Mammary epithelial cell (primary cell): ENCODE measurements around the gene CPNE1.

Experiments
- EZH2 ChIP-seq: IDR thresholded peaks from 2 replicates; pipeline ENCODE4 v1.6.1; 2012; ENCODE audit warnings: low read length, inconsistent platforms, borderline replicate concordance
- TF ChIP-seq, protein P1 (sequence below), 2 donors: IDR thresholded peaks in 1 of 2; conservative IDR thresholded peaks in 1 of 2; 2 replicates each; pipeline ENCODE4 v1.5.1; 2011 to 2012; ENCODE audit warnings: inconsistent platforms in 2 of 2, low read length in 2 of 2, mild to moderate bottlenecking in 2 of 2, control low read depth in 1 of 2, low read depth in 1 of 2; ENCODE audit not compliant: insufficient read depth in 1 of 2; ENCODE audit errors: extremely low read depth in 1 of 2

DNA sequence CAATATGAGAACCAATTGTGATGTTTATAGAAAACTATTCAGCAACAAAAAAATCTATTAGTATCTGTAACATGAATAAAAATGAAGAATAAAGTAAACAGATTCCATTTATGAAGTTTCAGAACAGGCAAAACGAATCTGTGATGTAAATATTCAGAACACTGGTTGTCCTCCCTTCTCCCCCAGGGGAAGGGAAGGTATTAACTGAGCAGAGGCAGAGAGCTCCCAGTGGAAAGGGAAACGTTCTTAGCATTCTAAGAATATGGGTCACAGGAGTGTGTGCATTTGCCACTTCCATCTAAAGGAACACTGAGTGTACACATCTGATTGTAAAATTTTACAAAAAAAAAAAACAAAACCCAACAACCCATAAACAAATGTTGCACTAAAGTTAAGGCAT is 25.9 kb downstream of the CPNE1 start:
- TF ChIP-seq, protein P1, sequence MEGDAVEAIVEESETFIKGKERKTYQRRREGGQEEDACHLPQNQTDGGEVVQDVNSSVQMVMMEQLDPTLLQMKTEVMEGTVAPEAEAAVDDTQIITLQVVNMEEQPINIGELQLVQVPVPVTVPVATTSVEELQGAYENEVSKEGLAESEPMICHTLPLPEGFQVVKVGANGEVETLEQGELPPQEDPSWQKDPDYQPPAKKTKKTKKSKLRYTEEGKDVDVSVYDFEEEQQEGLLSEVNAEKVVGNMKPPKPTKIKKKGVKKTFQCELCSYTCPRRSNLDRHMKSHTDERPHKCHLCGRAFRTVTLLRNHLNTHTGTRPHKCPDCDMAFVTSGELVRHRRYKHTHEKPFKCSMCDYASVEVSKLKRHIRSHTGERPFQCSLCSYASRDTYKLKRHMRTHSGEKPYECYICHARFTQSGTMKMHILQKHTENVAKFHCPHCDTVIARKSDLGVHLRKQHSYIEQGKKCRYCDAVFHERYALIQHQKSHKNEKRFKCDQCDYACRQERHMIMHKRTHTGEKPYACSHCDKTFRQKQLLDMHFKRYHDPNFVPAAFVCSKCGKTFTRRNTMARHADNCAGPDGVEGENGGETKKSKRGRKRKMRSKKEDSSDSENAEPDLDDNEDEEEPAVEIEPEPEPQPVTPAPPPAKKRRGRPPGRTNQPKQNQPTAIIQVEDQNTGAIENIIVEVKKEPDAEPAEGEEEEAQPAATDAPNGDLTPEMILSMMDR (conservative IDR thresholded peaks at IDR 0.05 in 1 of 2, IDR thresholded peaks at IDR 0.05 in 1 of 2; ENCODE audit: extremely low read depth in 1 of 2, insufficient read depth in 1 of 2, low read depth in 1 of 2, low read length in 2 of 2) = no peak
- no peak for TF ChIP-seq EZH2
